Fibroblast of peridontal ligament (primary cell): Measurements from ENCODE around the gene OFD1.

Experiments used
- DNase-seq: peaks from one replicate; pipeline ENCODE4 v3.0.0-alpha.2; 2010; ENCODE audit errors: extremely low read depth

The OFD1 gene

GRCh38 chrX:13793897-13794296 lies 59.3 kb downstream of the OFD1 start:
- no peak for DNase-seq

- DNase-seq = no peak
Measured at GRCh38 chrX:13794417-13794816, 59.9 kb downstream of the OFD1 start.

- DNase-seq = no peak
Measured at GRCh38 chrX:13797512-13797911, 63.0 kb downstream of the OFD1 start.

GRCh38 chrX:13798184-13798583 lies 63.6 kb downstream of the OFD1 start:
- no peak for DNase-seq

GRCh38 chrX:13803116-13803515 lies 68.6 kb downstream of the OFD1 start:
- DNase-seq = no peak

GRCh38 chrX:13805241-13805640 lies 70.7 kb downstream of the OFD1 start:
- DNase-seq = no peak

- peak; percentile 0 for DNase-seq
Measured at GRCh38 chrX:13808293-13808692, 73.7 kb downstream of the OFD1 start.

- DNase-seq = peak; percentile 5
Measured at GRCh38 chrX:13808865-13809264, 74.3 kb downstream of the OFD1 start.

GRCh38 chrX:13815664-13816063 lies 81.1 kb downstream of the OFD1 start:
- DNase-seq = no peak

- DNase-seq = no peak
Measured at GRCh38 chrX:13816176-13816575, 81.6 kb downstream of the OFD1 start.

GRCh38 chrX:13816643-13817627 lies 82.4 kb downstream of the OFD1 start, which contains the start of gene GPM6B:
TSS of gene GPM6B (minus strand) at chrX:13817093. CDS start at chrX:13816904, 189 bp downstream.
- DNase-seq = no peak
